HCT116 (cell line): ENCODE data around the gene GJC1. TPM values are rescaled to one million over a fixed set of nuclear protein-coding genes. Genes with fewer than 3 reads are reported as not detected.

ENCODE experiments used
- ATAC-seq: fragments of 200-7000 bp; cut with Tn5 transposase; 2 replicates; pipeline ENCODE4 v1.9.1; 2020; ENCODE audit warnings: mild to moderate bottlenecking, moderate library complexity
- BruUV-seq: library from RNA; stranded (reverse); fragments of 400-500 nt; replicated peaks from 2 replicates; lab custom pipeline; 2021; lab: Mats Ljungman, UMichigan
- CTCF ChIA-PET: fragments of 300-600 bp; sonication (Branson Sonifier 250); formaldehyde crosslinking; loops from one replicate; lab custom pipeline; 2021; ENCODE audit warnings: antibody characterized with exemption; lab: Charles Lee
- POLR2A ChIA-PET: fragments of 300-600, 350-600 bp; sonication (Branson Sonifier 250); formaldehyde crosslinking; loops from one replicate; lab custom pipeline; 2021; ENCODE audit warnings: antibody characterized with exemption; lab: Charles Lee
- RAD21 ChIA-PET, 2 experiments: fragments of 300-600 bp; sonication (Branson Sonifier 250); formaldehyde crosslinking; loops; one replicate each; lab custom pipeline; 2023; ENCODE audit warnings: low total read pairs in 2 of 2; ENCODE audit not compliant: uncharacterized antibody in 2 of 2, unreplicated experiment in 2 of 2, low non-redundant PET in 1 of 2; lab: Charles Lee
- DNase-seq: peaks from one replicate; pipeline ENCODE4 v3.0.0-alpha.2; 2010; ENCODE audit warnings: low read depth, low spot score
- H2AFZ ChIP-seq: fragments of 200-600 bp; shearing (Covaris generic), sonication (generic); 2 replicates; pipeline ENCODE4 v1.6.1; 2017; ENCODE audit warnings: low read depth, mixed run types, mixed read lengths, antibody characterized with exemption, low read length; ENCODE audit not compliant: poor library complexity, severe bottlenecking
- H3K27ac ChIP-seq: 2 replicates; pipeline ENCODE4 v1.5.1; 2012; ENCODE audit warnings: low read depth, low read length
- H3K27me3 ChIP-seq: fragments of 200-600 bp; sonication (generic); 2 replicates; pipeline ENCODE4 v1.6.1; 2016; ENCODE audit warnings: mixed run types, low read length, mixed read lengths; ENCODE audit not compliant: insufficient read depth
- H3K36me3 ChIP-seq, 2 experiments: fragments of 200-500 bp in 1 of 2; fragments of 200-600 bp in 1 of 2; sonication (Bioruptor generic) in 1 of 2; sonication (generic) in 1 of 2; 2 replicates each; pipeline versions ENCODE4 v1.5.1 to v1.6.1; 2014 to 2016; ENCODE audit warnings: low read length in 2 of 2, inconsistent platforms in 1 of 2, mixed read lengths in 1 of 2, mixed run types in 1 of 2; ENCODE audit not compliant: insufficient read depth in 2 of 2, control insufficient read depth in 1 of 2
- H3K4me1 ChIP-seq, 2 experiments: fragments of 200-600 bp in 1 of 2; sonication (generic) in 1 of 2; 2 replicates each; pipeline versions ENCODE4 v1.5.1 to v1.6.1; 2012 to 2017; ENCODE audit warnings: low read length in 2 of 2, inconsistent platforms in 1 of 2, mild to moderate bottlenecking in 1 of 2, mixed read lengths in 1 of 2, mixed run types in 1 of 2, moderate library complexity in 1 of 2; ENCODE audit not compliant: insufficient read depth in 2 of 2, control insufficient read depth in 1 of 2
- H3K4me2 ChIP-seq: fragments of 200-600 bp; sonication (generic); 2 replicates; pipeline ENCODE4 v1.6.1; 2017; ENCODE audit warnings: mixed run types, low read length, mixed read lengths
- H3K4me3 ChIP-seq, 2 experiments: fragments of 200-600 bp in 1 of 2; sonication (generic) in 1 of 2; replicated peaks in 1 of 2; 2 replicates each; pipeline ENCODE4 v1.5.1; 2011 to 2016; ENCODE audit warnings: low read length in 2 of 2, control low read depth in 1 of 2, low read depth in 1 of 2, mild to moderate bottlenecking in 1 of 2, mixed read lengths in 1 of 2, mixed run types in 1 of 2
- H3K79me2 ChIP-seq: fragments of 200-600 bp; sonication (generic); 2 replicates; pipeline ENCODE4 v1.6.1; 2017; ENCODE audit warnings: mild to moderate bottlenecking, mixed run types, low read length, moderate library complexity, mixed read lengths; ENCODE audit not compliant: insufficient read depth
- H3K9ac ChIP-seq: fragments of 200-600 bp; sonication (generic); 2 replicates; pipeline ENCODE4 v1.6.1; 2016; ENCODE audit warnings: low read length, mixed read lengths
- H3K9me2 ChIP-seq: fragments of 200-600 bp; sonication (generic), shearing (Covaris generic); 2 replicates; pipeline ENCODE4 v1.6.1; 2017; ENCODE audit warnings: mixed run types, mild to moderate bottlenecking, moderate library complexity; ENCODE audit not compliant: insufficient read depth
- H3K9me3 ChIP-seq, 2 experiments: fragments of 200-500 bp in 1 of 2; fragments of 200-600 bp in 1 of 2; sonication (Bioruptor generic) in 1 of 2; sonication (generic) in 1 of 2; 2 replicates each; pipeline ENCODE4 v1.6.1; 2014 to 2017; ENCODE audit warnings: low read length in 2 of 2, mixed read lengths in 2 of 2, inconsistent platforms in 1 of 2, low read depth in 1 of 2, mild to moderate bottlenecking in 1 of 2, mixed run types in 1 of 2, moderate library complexity in 1 of 2; ENCODE audit not compliant: control insufficient read depth in 1 of 2, insufficient read depth in 1 of 2
- H4K20me1 ChIP-seq: fragments of 200-600 bp; sonication (generic), shearing (Covaris generic); 2 replicates; pipeline ENCODE4 v1.6.1; 2017; ENCODE audit warnings: mixed run types, mild to moderate bottlenecking, moderate library complexity; ENCODE audit not compliant: insufficient read depth
- CBX3 ChIP-seq: IDR thresholded peaks from 2 replicates; pipeline ENCODE4 v1.6.1; 2012; ENCODE audit warnings: low read depth
- EZH2phosphoT487 ChIP-seq: fragments of 200-600 bp; IDR thresholded peaks from 2 replicates; pipeline ENCODE4 v1.6.1; 2018; ENCODE audit warnings: antibody characterized with exemption, borderline replicate concordance
- FOSL1 ChIP-seq: IDR thresholded peaks from 2 replicates; pipeline ENCODE4 v1.6.1; 2012; ENCODE audit warnings: low read depth
- RAD21 ChIP-seq: IDR thresholded peaks from 2 replicates; pipeline ENCODE4 v1.6.1; 2012; ENCODE audit warnings: low read depth, mild to moderate bottlenecking
- SIN3A ChIP-seq: IDR thresholded peaks from 2 replicates; pipeline ENCODE4 v1.6.1; 2012; ENCODE audit warnings: low read depth
- ZNF274 ChIP-seq: fragments of 200-500 bp; sonication (Bioruptor generic); IDR thresholded peaks from 2 replicates; pipeline ENCODE4 v1.6.1; 2014; ENCODE audit warnings: mild to moderate bottlenecking, low read depth, low read length, inconsistent platforms
- intact Hi-C: fragments of 100-400 bp; cut with micrococcal nuclease; formaldehyde crosslinking; loops from 2 replicates; pipeline ENCODE4 v1.10.0; 2022
- total RNA-seq: library from RNA; stranded (reverse); gene quantifications from one replicate; pipeline ENCODE4 v1.2.1, GENCODE V29; 2021; ENCODE audit not compliant: unreplicated experiment
- TF ChIP-seq, protein P1 (sequence below), 3 experiments: fragments of 200-600 bp in 1 of 3; sonication (generic) in 1 of 3; IDR thresholded peaks in 2 of 3; conservative IDR thresholded peaks in 1 of 3; 2 replicates each; pipeline ENCODE4 v1.5.1; 2012 to 2017; ENCODE audit warnings: low read depth in 2 of 3, low read length in 2 of 3, antibody characterized with exemption in 1 of 3, borderline replicate concordance in 1 of 3, control low read depth in 1 of 3, mild to moderate bottlenecking in 1 of 3, mixed read lengths in 1 of 3, mixed run types in 1 of 3, moderate library complexity in 1 of 3; ENCODE audit not compliant: insufficient read depth in 1 of 3
- TF ChIP-seq, protein P2 (sequence below): IDR thresholded peaks from 2 replicates; pipeline ENCODE4 v1.6.1; 2011; ENCODE audit warnings: mild to moderate bottlenecking, low read length, moderate library complexity; ENCODE audit not compliant: insufficient replicate concordance; ENCODE audit errors: extremely low read depth

GJC1 gene
- total RNA-seq, 1 experiment from 2014 or later = 62.4 TPM

DNA sequence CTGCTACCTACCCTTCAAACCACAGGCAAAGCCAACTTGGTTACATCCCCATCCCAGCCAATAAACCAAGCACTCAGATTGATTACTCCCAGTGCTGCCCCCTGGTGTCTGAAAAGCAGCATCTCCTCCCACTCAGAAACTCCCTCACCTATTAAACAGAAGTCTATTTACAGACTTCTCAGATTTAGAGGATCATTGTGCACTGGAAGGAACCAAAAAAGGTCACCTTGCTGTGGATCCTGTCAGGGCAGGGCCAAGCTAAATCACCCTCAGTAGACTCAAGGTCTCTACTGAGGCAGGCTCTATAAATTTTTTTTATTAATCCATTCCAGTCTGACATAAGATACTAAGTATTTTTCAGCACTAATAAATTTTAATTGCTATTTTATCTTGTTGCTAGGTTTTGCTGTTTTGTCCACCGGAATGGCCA, 35.2 kb upstream of the GJC1 start:
- H3K4me2 ChIP-seq = no peak overlapping the region
- no peaks in the 10 kb centered on the region for H3K4me1 ChIP-seq
- no peak overlapping the region for H2AFZ ChIP-seq
- no TSS peak for BruUV-seq
- H3K27me3 ChIP-seq = no peaks in the 10 kb centered on the region
- no peaks in the 10 kb centered on the region for H3K9me3 ChIP-seq
- no peaks in the 10 kb centered on the region for H3K9me2 ChIP-seq
- H3K79me2 ChIP-seq = no peaks in the 10 kb centered on the region
- ChIA-PET CTCF (interaction anchor here (1.4 to 5.9 kb wide), 3 partner anchors 87 to 93 kb away, joined by 5 to 52 read pairs (median 19); no protein-coding TSS in a partner anchor), RAD21 (interaction anchor here (1.0 to 1.7 kb wide), 2 partner anchors 86 to 90 kb away, joined by 4 to 6 read pairs; no protein-coding TSS in a partner anchor), POLR2A (no interaction called here)
- TF ChIP-seq, protein P1, sequence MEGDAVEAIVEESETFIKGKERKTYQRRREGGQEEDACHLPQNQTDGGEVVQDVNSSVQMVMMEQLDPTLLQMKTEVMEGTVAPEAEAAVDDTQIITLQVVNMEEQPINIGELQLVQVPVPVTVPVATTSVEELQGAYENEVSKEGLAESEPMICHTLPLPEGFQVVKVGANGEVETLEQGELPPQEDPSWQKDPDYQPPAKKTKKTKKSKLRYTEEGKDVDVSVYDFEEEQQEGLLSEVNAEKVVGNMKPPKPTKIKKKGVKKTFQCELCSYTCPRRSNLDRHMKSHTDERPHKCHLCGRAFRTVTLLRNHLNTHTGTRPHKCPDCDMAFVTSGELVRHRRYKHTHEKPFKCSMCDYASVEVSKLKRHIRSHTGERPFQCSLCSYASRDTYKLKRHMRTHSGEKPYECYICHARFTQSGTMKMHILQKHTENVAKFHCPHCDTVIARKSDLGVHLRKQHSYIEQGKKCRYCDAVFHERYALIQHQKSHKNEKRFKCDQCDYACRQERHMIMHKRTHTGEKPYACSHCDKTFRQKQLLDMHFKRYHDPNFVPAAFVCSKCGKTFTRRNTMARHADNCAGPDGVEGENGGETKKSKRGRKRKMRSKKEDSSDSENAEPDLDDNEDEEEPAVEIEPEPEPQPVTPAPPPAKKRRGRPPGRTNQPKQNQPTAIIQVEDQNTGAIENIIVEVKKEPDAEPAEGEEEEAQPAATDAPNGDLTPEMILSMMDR (IDR thresholded peaks at IDR 0.05 in 2 of 3, conservative IDR thresholded peaks at IDR 0.05 in 1 of 3; ENCODE audit: borderline replicate concordance in 1 of 3, insufficient read depth in 1 of 3, low read depth in 2 of 3, low read length in 2 of 3) = peak; percentile 85 to 95 (median 87)
- TF ChIP-seq FOSL1 (no peak), EZH2phosphoT487 (no peak), RAD21 (peak; percentile 79), ZNF274 (no peak), CBX3 (no peak), SIN3A (no peak)
- TF ChIP-seq, protein P2, sequence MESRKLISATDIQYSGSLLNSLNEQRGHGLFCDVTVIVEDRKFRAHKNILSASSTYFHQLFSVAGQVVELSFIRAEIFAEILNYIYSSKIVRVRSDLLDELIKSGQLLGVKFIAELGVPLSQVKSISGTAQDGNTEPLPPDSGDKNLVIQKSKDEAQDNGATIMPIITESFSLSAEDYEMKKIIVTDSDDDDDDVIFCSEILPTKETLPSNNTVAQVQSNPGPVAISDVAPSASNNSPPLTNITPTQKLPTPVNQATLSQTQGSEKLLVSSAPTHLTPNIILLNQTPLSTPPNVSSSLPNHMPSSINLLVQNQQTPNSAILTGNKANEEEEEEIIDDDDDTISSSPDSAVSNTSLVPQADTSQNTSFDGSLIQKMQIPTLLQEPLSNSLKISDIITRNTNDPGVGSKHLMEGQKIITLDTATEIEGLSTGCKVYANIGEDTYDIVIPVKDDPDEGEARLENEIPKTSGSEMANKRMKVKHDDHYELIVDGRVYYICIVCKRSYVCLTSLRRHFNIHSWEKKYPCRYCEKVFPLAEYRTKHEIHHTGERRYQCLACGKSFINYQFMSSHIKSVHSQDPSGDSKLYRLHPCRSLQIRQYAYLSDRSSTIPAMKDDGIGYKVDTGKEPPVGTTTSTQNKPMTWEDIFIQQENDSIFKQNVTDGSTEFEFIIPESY = no peak
- DNase-seq (peak; percentile 47), ATAC-seq (peak; percentile 90)
- H3K36me3 ChIP-seq = peaks cover 47 to 58% of the 10 kb centered on the region in 2 experiments
- intact Hi-C loops = loop anchor here (1.0 kb wide), 2 partner anchors 86 to 90 kb away; no protein-coding TSS in a partner anchor
- H4K20me1 ChIP-seq = no peaks in the 10 kb centered on the region; the same call in 1 of the 2 replicates
- no peak overlapping the region for H3K4me3 ChIP-seq
- H3K9ac ChIP-seq = no peak overlapping the region
- H3K27ac ChIP-seq = no peak overlapping the region
